Measurements from ENCODE around the gene PANK2.
"Not testable (repeated sequence)": the region's sequence is repeated elsewhere in the genome, so short reads cannot be mapped to it uniquely, and the experiment has no call there.

PANK2 gene

GRCh38 chr20:3927486-3928291, 38.5 kb downstream of the PANK2 start:
- no peak for DNase-seq (ENCODE audit: low read depth)

GRCh38 chr20:3929713-3930060, 40.5 kb downstream of the PANK2 start:
- no peak for DNase-seq (ENCODE audit: low read depth)

- DNase-seq (ENCODE audit: low read depth), result no peak
Observed at GRCh38 chr20:3930265-3931206, 41.3 kb downstream of the PANK2 start.

- DNase-seq (ENCODE audit: low read depth), result no peak
Observed at GRCh38 chr20:3931664-3932063, 42.5 kb downstream of the PANK2 start.

GRCh38 chr20:3932277-3932676, 43.1 kb downstream of the PANK2 start:
- no peak for DNase-seq (ENCODE audit: low read depth)

- DNase-seq (ENCODE audit: low read depth), result no peak
Observed at GRCh38 chr20:3932681-3933080, 43.5 kb downstream of the PANK2 start.

- no peak for DNase-seq (ENCODE audit: low read depth)
Observed at GRCh38 chr20:3933218-3933617, 44.0 kb downstream of the PANK2 start.

- DNase-seq (ENCODE audit: low read depth), result no peak
Observed at GRCh38 chr20:3934624-3935023, 45.4 kb downstream of the PANK2 start.

- DNase-seq (ENCODE audit: low read depth), result no peak
Observed at GRCh38 chr20:3935295-3935955, 46.2 kb downstream of the PANK2 start.

GRCh38 chr20:3935956-3936340, 46.8 kb downstream of the PANK2 start:
- no peak for DNase-seq (ENCODE audit: low read depth)

GRCh38 chr20:3937618-3938017, 48.4 kb downstream of the PANK2 start:
- DNase-seq (ENCODE audit: low read depth), result no peak

GRCh38 chr20:3940905-3941304, 51.7 kb downstream of the PANK2 start:
- DNase-seq (ENCODE audit: low read depth), result no peak

GRCh38 chr20:3946666-3947065, 57.5 kb downstream of the PANK2 start:
- not testable (repeated sequence) for DNase-seq (ENCODE audit: low read depth)

GRCh38 chr20:3964719-3965118, 75.5 kb downstream of the PANK2 start:
- no peak for DNase-seq (ENCODE audit: low read depth)

GRCh38 chr20:3966571-3966970, 77.4 kb downstream of the PANK2 start:
- no peak for DNase-seq (ENCODE audit: low read depth)

- no peak for DNase-seq (ENCODE audit: low read depth)
Observed at GRCh38 chr20:3970016-3970415, 80.8 kb downstream of the PANK2 start.

GRCh38 chr20:3971145-3971544, 82.0 kb downstream of the PANK2 start:
- no peak for DNase-seq (ENCODE audit: low read depth)

- DNase-seq (ENCODE audit: low read depth), result no peak
Observed at GRCh38 chr20:3972161-3972560, 83.0 kb downstream of the PANK2 start.

- not testable (repeated sequence) for DNase-seq (ENCODE audit: low read depth)
Observed at GRCh38 chr20:3972631-3973030, 83.4 kb downstream of the PANK2 start.

- no peak for DNase-seq (ENCODE audit: low read depth)
Observed at GRCh38 chr20:3973705-3974104, 84.5 kb downstream of the PANK2 start.

- DNase-seq (ENCODE audit: low read depth), result no peak
Observed at GRCh38 chr20:3976511-3976910, 87.3 kb downstream of the PANK2 start.
